Measurements from ENCODE around the gene NAB1. TPM values are rescaled to one million over a fixed set of nuclear protein-coding genes. Genes with fewer than 3 reads are reported as not detected.
"Not testable (repeated sequence)": the region's sequence is repeated elsewhere in the genome, so short reads cannot be mapped to it uniquely, and the experiment has no call there.

The NAB1 gene
- total RNA-seq, 1 donor from 2014 or later = 25.4 TPM

DNA sequence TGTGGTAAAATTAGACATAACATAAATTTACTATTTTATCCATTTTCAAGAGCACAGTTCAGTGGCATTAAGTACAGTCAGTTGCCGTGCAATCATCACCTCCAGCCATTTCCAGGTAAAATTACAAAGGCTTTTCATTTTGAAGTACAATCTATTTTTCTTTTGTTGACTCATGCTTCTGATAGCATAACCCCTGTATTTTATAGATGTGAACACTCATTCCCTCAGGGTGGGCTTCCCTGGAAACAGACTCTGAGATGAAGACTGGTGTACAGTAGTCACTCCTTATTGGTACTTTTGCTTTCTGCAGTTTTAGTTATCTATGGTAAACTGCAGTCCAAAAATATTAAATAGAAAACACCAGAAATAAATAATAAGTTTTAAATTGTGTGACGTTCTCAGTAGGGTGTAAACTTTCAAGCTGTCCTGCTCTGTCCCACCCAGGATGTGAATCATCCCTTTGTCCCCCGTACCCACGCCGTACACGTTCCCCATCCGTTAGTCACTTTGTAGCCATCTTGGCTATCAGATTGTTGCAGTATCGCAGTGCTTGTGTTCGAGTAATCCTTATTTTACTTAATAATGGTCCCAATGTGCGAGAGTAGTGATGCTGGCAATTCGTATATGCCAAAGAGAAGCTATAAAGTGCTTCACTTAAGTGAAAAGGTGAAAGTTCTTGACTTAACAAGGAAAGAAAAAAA is 41.1 kb upstream of the NAB1 start:
- no peak for TF ChIP-seq CTCF (IDR thresholded peaks at IDR 0.05; ENCODE audit: insufficient read depth, low read length, poor library complexity, severe bottlenecking)
- no peak for DNase-seq (ENCODE audit: low read depth)
- Histone ChIP-seq H3K27me3 (ENCODE audit: control insufficient read depth, insufficient read depth, low read length) (no peaks in the 10 kb centered on the region), H3K36me3 (ENCODE audit: control insufficient read depth, insufficient read depth, low read length) (no peaks in the 10 kb centered on the region), H3K4me3 (ENCODE audit: low read depth, low read length) (no peak overlapping the region)

DNA sequence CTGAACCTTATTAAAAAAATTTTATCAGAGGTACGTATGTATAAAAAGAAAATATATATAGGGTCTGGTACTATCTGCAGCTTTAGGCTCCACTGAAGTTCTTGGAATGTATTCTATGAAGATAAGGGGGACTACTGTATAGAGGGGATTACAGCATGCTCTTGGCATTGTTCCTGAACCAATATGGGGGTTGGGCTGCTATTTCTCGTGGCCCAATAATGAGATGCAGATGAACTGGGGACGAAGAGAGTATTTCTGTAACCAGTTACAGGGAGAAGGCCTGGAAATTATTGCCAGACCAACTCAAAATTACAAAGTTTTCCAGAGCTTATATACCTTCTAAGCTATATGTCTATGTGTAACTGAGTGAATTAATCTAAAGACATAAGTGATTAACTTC is 40.0 kb upstream of the NAB1 start:
- DNase-seq (ENCODE audit: low read depth); H3K27me3 ChIP-seq (ENCODE audit: control insufficient read depth, insufficient read depth, low read length); H3K36me3 ChIP-seq (ENCODE audit: control insufficient read depth, insufficient read depth, low read length); H3K4me3 ChIP-seq (ENCODE audit: low read depth, low read length): not testable (repeated sequence)

- H3K27me3 ChIP-seq (ENCODE audit: control insufficient read depth, insufficient read depth, low read length); H3K36me3 ChIP-seq (ENCODE audit: control insufficient read depth, insufficient read depth, low read length); DNase-seq (ENCODE audit: low read depth); H3K4me3 ChIP-seq (ENCODE audit: low read depth, low read length): not testable (repeated sequence)
These were observed 39.5 kb upstream of the NAB1 start for GRCh38 chr2:190609397-190609796.

DNA sequence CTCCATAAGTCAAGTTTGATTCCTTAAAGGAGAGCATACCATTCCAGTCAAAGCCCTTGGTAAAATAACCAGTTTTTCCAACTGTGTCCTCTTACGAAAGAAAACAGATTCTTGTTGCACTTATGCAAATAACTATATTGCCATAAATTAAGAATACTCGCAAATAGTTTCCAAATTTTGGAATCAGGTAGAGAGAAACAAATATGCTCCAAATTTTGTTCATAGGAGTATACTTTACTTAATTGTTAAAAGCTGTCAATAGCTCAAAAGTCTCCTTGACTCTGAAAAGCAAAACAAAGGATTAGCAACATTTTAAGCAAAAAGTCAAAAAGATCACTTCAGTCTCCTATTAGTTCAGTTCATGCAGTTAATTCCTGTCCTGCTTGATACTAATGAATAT is 38.4 kb upstream of the NAB1 start:
- not testable (repeated sequence) for H3K4me3 ChIP-seq (ENCODE audit: low read depth, low read length); DNase-seq (ENCODE audit: low read depth); H3K36me3 ChIP-seq (ENCODE audit: control insufficient read depth, insufficient read depth, low read length); H3K27me3 ChIP-seq (ENCODE audit: control insufficient read depth, insufficient read depth, low read length)

- no peak for DNase-seq (ENCODE audit: low read depth)
- Histone ChIP-seq H3K4me3 (ENCODE audit: low read depth, low read length) (no peak overlapping the region), H3K27me3 (ENCODE audit: control insufficient read depth, insufficient read depth, low read length) (no peaks in the 10 kb centered on the region), H3K36me3 (ENCODE audit: control insufficient read depth, insufficient read depth, low read length) (no peaks in the 10 kb centered on the region)
- no peak for TF ChIP-seq CTCF (IDR thresholded peaks at IDR 0.05; ENCODE audit: insufficient read depth, low read length, poor library complexity, severe bottlenecking)
These were observed 33.2 kb upstream of the NAB1 start for GRCh38 chr2:190615555-190616200.

DNA sequence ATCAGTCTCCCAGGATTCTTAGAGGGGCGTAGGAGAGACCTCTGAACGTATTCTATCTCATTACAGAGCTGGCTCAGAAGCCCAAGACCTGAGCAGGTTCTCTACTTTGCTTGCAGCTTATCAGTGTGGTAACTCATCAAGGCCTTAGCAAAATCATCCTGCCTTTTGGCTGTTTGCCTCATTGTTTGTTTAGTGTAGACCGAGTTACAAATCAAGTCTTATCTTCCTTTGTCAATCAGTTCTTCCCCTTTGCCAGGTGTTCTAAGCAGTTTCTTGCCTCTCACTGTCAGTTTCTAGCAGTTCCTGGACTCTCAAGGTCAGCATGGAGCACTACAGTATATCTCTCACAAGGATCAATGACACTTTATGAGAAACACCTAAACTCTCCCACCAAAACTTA is 30.9 kb upstream of the NAB1 start:
- Histone ChIP-seq H3K4me3 (ENCODE audit: low read depth, low read length) (no peak overlapping the region), H3K36me3 (ENCODE audit: control insufficient read depth, insufficient read depth, low read length) (no peaks in the 10 kb centered on the region), H3K27me3 (ENCODE audit: control insufficient read depth, insufficient read depth, low read length) (no peaks in the 10 kb centered on the region)
- no peak for TF ChIP-seq CTCF (IDR thresholded peaks at IDR 0.05; ENCODE audit: insufficient read depth, low read length, poor library complexity, severe bottlenecking)
- DNase-seq (ENCODE audit: low read depth) = no peak

DNA sequence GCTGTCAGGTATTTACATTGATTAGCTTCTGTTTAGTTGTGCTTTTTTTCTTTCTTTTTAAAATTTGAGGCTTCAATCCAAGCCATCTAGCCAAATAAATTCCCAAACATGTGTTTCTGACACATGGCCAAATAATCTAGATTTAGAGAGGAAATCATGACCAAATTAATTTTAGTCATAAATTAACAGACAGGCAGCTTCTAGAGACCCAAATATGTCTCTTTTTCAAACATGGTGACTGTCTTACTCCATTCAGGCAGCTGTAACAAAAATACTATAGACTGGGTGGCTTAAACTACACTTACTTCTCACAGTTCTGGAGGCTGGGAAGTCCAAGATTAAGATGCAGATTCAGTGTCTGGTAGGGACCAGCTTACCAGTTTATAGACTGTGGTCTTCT is 23.2 kb upstream of the NAB1 start:
- Histone ChIP-seq H3K36me3 (ENCODE audit: control insufficient read depth, insufficient read depth, low read length) (no peaks in the 10 kb centered on the region), H3K27me3 (ENCODE audit: control insufficient read depth, insufficient read depth, low read length) (no peaks in the 10 kb centered on the region), H3K4me3 (ENCODE audit: low read depth, low read length) (no peak overlapping the region)
- no peak for TF ChIP-seq CTCF (IDR thresholded peaks at IDR 0.05; ENCODE audit: insufficient read depth, low read length, poor library complexity, severe bottlenecking)
- DNase-seq (ENCODE audit: low read depth) = no peak

Measured in kidney epithelial cell (primary cell).